PC-9 (cell line): ENCODE data around the gene NDUFB5. TPM values are rescaled to one million over a fixed set of nuclear protein-coding genes. Genes with fewer than 3 reads are reported as not detected.

Experiments
- BruUV-seq: library from RNA; stranded (reverse); fragments of 400-500 nt; replicated peaks from 2 replicates; lab custom pipeline; 2021; lab: Mats Ljungman, UMichigan
- CTCF ChIA-PET: fragments of 300-600 bp; sonication (Branson Sonifier 250); formaldehyde crosslinking; loops from one replicate; lab custom pipeline; 2022; ENCODE audit warnings: antibody characterized with exemption; lab: Charles Lee
- POLR2A ChIA-PET: fragments of 300-600 bp; sonication (Branson Sonifier 250); formaldehyde crosslinking; loops from one replicate; lab custom pipeline; 2022; ENCODE audit warnings: antibody characterized with exemption; ENCODE audit not compliant: unreplicated experiment; lab: Charles Lee
- DNase-seq, 2 experiments: peaks; one replicate each; pipeline versions ENCODE4 v3.0.0 to v3.0.0-alpha.2; 2015 to 2022; ENCODE audit warnings: mixed read lengths in 1 of 2
- H2AFZ ChIP-seq: fragments of 200-600 bp; sonication (generic); 2 replicates; pipeline ENCODE4 v1.8.1; 2017; ENCODE audit warnings: antibody characterized with exemption
- H3F3A ChIP-seq: fragments of 200-600 bp; sonication (generic); 2 replicates; pipeline ENCODE4 v1.8.1; 2017; ENCODE audit warnings: antibody characterized with exemption, mild to moderate bottlenecking, low read depth; ENCODE audit not compliant: insufficient read depth
- H3K27ac ChIP-seq: fragments of 200-600 bp; sonication (generic); 2 replicates; pipeline ENCODE4 v1.6.1; 2016; ENCODE audit warnings: mixed run types
- H3K27me3 ChIP-seq: fragments of 200-600 bp; sonication (generic); 2 replicates; pipeline ENCODE4 v1.6.1; 2016; ENCODE audit warnings: low read depth, mixed run types; ENCODE audit not compliant: insufficient read depth
- H3K36me3 ChIP-seq: fragments of 200-600 bp; sonication (generic); 2 replicates; pipeline ENCODE4 v1.6.1; 2016; ENCODE audit warnings: low read depth, mixed run types
- H3K4me1 ChIP-seq: fragments of 200-600 bp; sonication (generic); replicated peaks from 2 replicates; pipeline ENCODE4 v1.6.1; 2016; ENCODE audit warnings: mixed run types; ENCODE audit not compliant: insufficient read depth
- H3K4me2 ChIP-seq: fragments of 200-600 bp; sonication (generic); 2 replicates; pipeline ENCODE4 v1.6.1; 2017; ENCODE audit warnings: mixed run types
- H3K4me3 ChIP-seq: fragments of 200-600 bp; sonication (generic); 2 replicates; pipeline ENCODE4 v1.6.1; 2016; ENCODE audit warnings: mixed run types
- H3K79me2 ChIP-seq: fragments of 200-600 bp; sonication (generic); 2 replicates; pipeline ENCODE4 v1.6.1; 2017; ENCODE audit warnings: low read depth, mixed run types
- H3K9me2 ChIP-seq: fragments of 200-600 bp; sonication (generic); 2 replicates; pipeline ENCODE4 v1.8.1; 2017; ENCODE audit warnings: mild to moderate bottlenecking; ENCODE audit not compliant: insufficient read depth
- H3K9me3 ChIP-seq: fragments of 200-600 bp; sonication (generic); 2 replicates; pipeline ENCODE4 v1.8.1; 2016; ENCODE audit warnings: low read depth; ENCODE audit not compliant: insufficient read depth
- H4K20me1 ChIP-seq: fragments of 200-600 bp; sonication (generic); 2 replicates; pipeline ENCODE4 v1.8.1; 2017; ENCODE audit not compliant: insufficient read depth
- CTCF ChIP-seq: fragments of 200-600 bp; sonication (generic); conservative IDR thresholded peaks from 2 replicates; pipeline ENCODE4 v1.6.1; 2017; ENCODE audit warnings: mixed run types, antibody characterized with exemption, mild to moderate bottlenecking, moderate library complexity
- EZH2 ChIP-seq: fragments of 200-600 bp; sonication (generic); IDR thresholded peaks from 2 replicates; pipeline ENCODE4 v1.8.0; 2017; ENCODE audit warnings: antibody characterized with exemption, low read depth
- intact Hi-C: fragments of 100-400 bp; cut with micrococcal nuclease; formaldehyde crosslinking; loops from one replicate; pipeline ENCODE4 v1.10.0; 2022; ENCODE audit not compliant: unreplicated experiment
- total RNA-seq: library from RNA; stranded (reverse); gene quantifications from 2 replicates; pipeline ENCODE4 v1.2.3, GENCODE V29; 2021

The NDUFB5 gene
- total RNA-seq, 1 experiment from 2014 or later, result 121 TPM

DNA sequence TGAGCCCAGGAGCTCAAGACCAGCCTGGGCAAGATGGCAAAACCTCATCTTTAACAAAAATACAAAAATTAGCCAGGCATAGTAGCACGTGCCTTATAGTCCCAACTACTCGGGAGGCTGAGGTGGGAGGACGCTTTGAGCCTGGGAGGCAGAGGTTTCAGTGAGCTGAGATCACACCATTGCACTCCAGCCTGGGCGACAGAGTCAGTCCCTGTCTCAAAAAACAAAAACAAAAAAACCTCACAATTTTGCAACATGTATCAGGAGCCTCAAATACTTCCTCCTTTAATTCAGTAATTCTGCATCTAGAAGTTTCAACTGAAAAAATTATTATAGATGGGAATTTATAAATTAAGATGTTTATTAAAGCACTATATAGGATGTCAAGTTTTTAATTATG lies 1.3 kb upstream of the NDUFB5 start:
- TF ChIP-seq CTCF (no peak), EZH2 (no peak)
- Histone ChIP-seq H3K4me3 (peak overlapping the region; percentile 94), H4K20me1 (0 out of 2 replicates have a peak, but pooled peaks cover 4% of the 10 kb centered on the region), H3K36me3 (peaks cover 41% of the 10 kb centered on the region), H3K27me3 (no peaks in the 10 kb centered on the region), H3K27ac (no peak overlapping the region; the same call in 1 of the 2 replicates), H3K9me3 (no peaks in the 10 kb centered on the region), H2AFZ (no peak overlapping the region), H3F3A (no peaks in the 10 kb centered on the region), H3K79me2 (peaks cover 54% of the 10 kb centered on the region), H3K4me2 (peak overlapping the region; percentile 88), H3K4me1 (peaks cover 24% of the 10 kb centered on the region), H3K9me2 (no peaks in the 10 kb centered on the region)
- DNase-seq, result no peak
- ChIA-PET CTCF (interaction anchor here (0.6 kb wide), 2 partner anchors 41 to 210 kb away, joined by 3 read pairs; partner anchors contain the start of gene ACTL6A), POLR2A (interaction anchor here (0.6 kb wide), 2 partner anchors 28 to 281 kb away, joined by 6 to 8 read pairs; no protein-coding TSS in a partner anchor)
- intact Hi-C loops, result no loop called here
- BruUV-seq, result no TSS peak

DNA sequence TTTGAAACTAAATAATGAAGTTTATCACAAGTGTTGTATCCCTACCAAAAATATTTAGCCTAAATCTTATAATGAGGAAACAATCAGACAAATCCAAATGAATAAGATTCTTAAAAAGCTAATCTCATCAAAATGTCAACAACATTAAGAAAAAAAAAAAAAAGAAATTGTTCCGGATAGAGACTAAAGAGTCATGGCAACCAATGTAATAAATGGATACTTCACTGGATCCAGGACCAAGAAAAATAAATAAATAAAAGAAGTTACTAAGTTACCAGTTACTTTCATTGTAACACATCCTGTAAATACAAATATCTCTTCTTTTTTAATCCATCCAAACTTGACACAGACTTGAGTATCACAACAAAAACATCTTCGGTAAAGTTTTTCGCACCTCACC lies 763 bp upstream of the NDUFB5 start:
- H3K9me3 ChIP-seq, result no peaks in the 10 kb centered on the region
- H3K36me3 ChIP-seq, result peaks cover 36% of the 10 kb centered on the region
- H3F3A ChIP-seq, result no peaks in the 10 kb centered on the region
- H3K4me2 ChIP-seq, result peak overlapping the region; percentile 88
- H3K4me3 ChIP-seq, result peak overlapping the region; percentile 94
- no peaks in the 10 kb centered on the region for H3K27me3 ChIP-seq
- peaks cover 54% of the 10 kb centered on the region for H3K79me2 ChIP-seq
- no peaks in the 10 kb centered on the region for H3K9me2 ChIP-seq
- peaks cover 24% of the 10 kb centered on the region for H3K4me1 ChIP-seq
- peak overlapping the region; percentile 94 for H2AFZ ChIP-seq
- intact Hi-C loops, result loop anchor here (1.0 to 2.0 kb wide), 3 partner anchors 42 to 257 kb away; partner anchors contain the start of genes ACTL6A, MFN1 and USP13
- BruUV-seq, result no TSS peak
- ChIA-PET POLR2A (interaction anchor here (0.6 kb wide), 2 partner anchors 28 to 282 kb away, joined by 6 to 8 read pairs; no protein-coding TSS in a partner anchor), CTCF (interaction anchor here (0.6 kb wide), 1 partner anchor 210 kb away, joined by 3 read pairs; no protein-coding TSS in a partner anchor)
- H3K27ac ChIP-seq, result peak overlapping the region; percentile 76
- TF ChIP-seq EZH2, result no peak
- TF ChIP-seq CTCF, result no peak
- 0 out of 2 replicates have a peak, but pooled peaks cover 4% of the 10 kb centered on the region for H4K20me1 ChIP-seq
- no peak for DNase-seq

DNA sequence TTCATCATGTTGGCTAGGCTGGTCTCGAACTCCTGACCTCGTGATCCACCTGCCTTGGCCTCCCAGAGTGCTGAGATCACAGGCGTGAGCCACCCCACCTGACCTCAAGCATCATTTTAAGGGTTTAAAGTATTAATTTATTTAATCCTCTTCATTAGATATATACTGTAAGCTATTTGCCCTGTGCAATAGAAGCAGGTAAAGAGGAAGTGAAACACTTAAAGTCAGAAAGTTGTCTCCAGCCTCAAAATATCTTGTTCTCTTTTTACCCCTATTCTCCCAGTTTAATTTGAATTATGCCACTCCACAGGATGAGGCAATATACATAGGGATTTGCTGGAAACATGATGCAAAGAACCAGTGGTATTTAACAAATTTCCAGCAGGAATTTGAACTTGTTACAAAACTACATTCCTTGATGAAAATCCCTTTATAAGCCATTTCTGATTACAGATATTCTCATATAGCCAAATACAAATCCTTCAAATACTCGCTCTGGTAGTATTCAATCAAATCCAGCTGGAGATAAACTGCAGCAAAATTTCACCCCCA lies 2.0 kb downstream of the NDUFB5 start:
- no peak for TF ChIP-seq CTCF
- TF ChIP-seq EZH2, result no peak
- Histone ChIP-seq H3K9me3 (no peaks in the 10 kb centered on the region), H3F3A (no peaks in the 10 kb centered on the region), H3K27ac (no peak overlapping the region), H3K4me2 (no peak overlapping the region; the same call in 1 of the 2 replicates), H3K79me2 (peaks cover 54% of the 10 kb centered on the region), H3K36me3 (peaks cover 22% of the 10 kb centered on the region), H3K9me2 (no peaks in the 10 kb centered on the region), H2AFZ (no peak overlapping the region), H3K4me1 (peaks cover 24% of the 10 kb centered on the region), H4K20me1 (no peaks in the 10 kb centered on the region), H3K4me3 (no peak overlapping the region), H3K27me3 (no peaks in the 10 kb centered on the region)
- POLR2A ChIA-PET, result no interaction called here
- CTCF ChIA-PET, result no interaction called here
- BruUV-seq, result no TSS peak
- intact Hi-C loops, result no loop called here
- DNase-seq, result no peak
